SK-N-SH treated with all-trans-retinoic acid at 6 μM for 48 hours (cell line): ENCODE measurements around the gene KPNB1.
A peak's percentile ranks its signal among the peaks of the same experiment; 100 is the strongest.

Experiments
- ATAC-seq: fragments of 200-7000 bp; cut with Tn5 transposase; 3 replicates; pipeline ENCODE4 v1.9.1; 2020; ENCODE audit warnings: mild to moderate bottlenecking, moderate library complexity
- ARNTL ChIP-seq: fragments of 450-650 bp; formaldehyde crosslinking; IDR thresholded peaks from 2 replicates; pipeline ENCODE4 v1.5.0; 2020; ENCODE audit warnings: low read depth, mild to moderate bottlenecking, moderate library complexity, borderline replicate concordance
- BACH2 ChIP-seq: fragments of 250-450 bp; sonication (Bioruptor Pico); IDR thresholded peaks from 2 replicates; pipeline ENCODE4 v1.9.0; 2021; ENCODE audit warnings: mild to moderate bottlenecking, borderline replicate concordance
- CREB5 ChIP-seq: fragments of 250-450 bp; sonication (Bioruptor Pico); IDR thresholded peaks from 2 replicates; pipeline ENCODE4 v1.5.1; 2020; ENCODE audit warnings: low read depth, mild to moderate bottlenecking, moderate library complexity
- CSDC2 ChIP-seq: fragments of 250-450 bp; sonication (Bioruptor Pico); IDR thresholded peaks from 2 replicates; pipeline ENCODE4 v1.5.0; 2020; ENCODE audit warnings: mild to moderate bottlenecking, moderate library complexity
- CSRNP3 ChIP-seq: fragments of 250-450 bp; sonication (Bioruptor Pico); IDR thresholded peaks from 2 replicates; pipeline ENCODE4 v1.5.1; 2021; ENCODE audit warnings: mild to moderate bottlenecking, moderate library complexity
- ESRRG ChIP-seq: fragments of 250-450 bp; sonication (Bioruptor Pico); IDR thresholded peaks from 2 replicates; pipeline ENCODE4 v1.6.1; 2021; ENCODE audit warnings: mild to moderate bottlenecking
- GLIS3 ChIP-seq: fragments of 250-450 bp; sonication (Bioruptor Pico); IDR thresholded peaks from 2 replicates; pipeline ENCODE4 v1.5.0; 2020; ENCODE audit warnings: mild to moderate bottlenecking, moderate library complexity
- ISL1 ChIP-seq: fragments of 250-450 bp; sonication (Bioruptor Pico); IDR thresholded peaks from 2 replicates; pipeline ENCODE4 v2.1.2; 2022; ENCODE audit warnings: mild to moderate bottlenecking, moderate library complexity
- OSR1 ChIP-seq: fragments of 250-450 bp; sonication (Bioruptor Pico); IDR thresholded peaks from 2 replicates; pipeline ENCODE4 v1.8.0; 2022; ENCODE audit warnings: moderate library complexity, mild to moderate bottlenecking, inconsistent platforms
- PATZ1 ChIP-seq: fragments of 250-450 bp; sonication (Bioruptor Pico); IDR thresholded peaks from 2 replicates; pipeline ENCODE4 v1.8.0; 2020; ENCODE audit warnings: mild to moderate bottlenecking, moderate library complexity, borderline replicate concordance
- POU6F1 ChIP-seq: fragments of 250-450 bp; sonication (Bioruptor Pico); IDR thresholded peaks from 2 replicates; pipeline ENCODE4 v1.8.0; 2021; ENCODE audit warnings: low read depth, mild to moderate bottlenecking, moderate library complexity, borderline replicate concordance
- PPARA ChIP-seq: fragments of 250-450 bp; sonication (Bioruptor Pico); IDR thresholded peaks from 2 replicates; pipeline ENCODE4 v1.5.0; 2020; ENCODE audit warnings: mild to moderate bottlenecking, borderline replicate concordance
- RARB ChIP-seq: fragments of 250-450 bp; sonication (Bioruptor Pico); IDR thresholded peaks from 2 replicates; pipeline ENCODE4 v1.8.0; 2021; ENCODE audit warnings: mild to moderate bottlenecking, moderate library complexity
- SNAI2 ChIP-seq: fragments of 250-450 bp; sonication (Bioruptor Pico); IDR thresholded peaks from 2 replicates; pipeline ENCODE4 v1.5.0; 2020; ENCODE audit warnings: mild to moderate bottlenecking, moderate library complexity
- TCF4 ChIP-seq: fragments of 250-450 bp; sonication (Bioruptor Pico); IDR thresholded peaks from 2 replicates; pipeline ENCODE4 v1.8.0; 2021; ENCODE audit warnings: mild to moderate bottlenecking, moderate library complexity, borderline replicate concordance
- TSHZ2 ChIP-seq: fragments of 250-450 bp; sonication (Bioruptor Pico); IDR thresholded peaks from 2 replicates; pipeline ENCODE4 v1.5.0; 2020; ENCODE audit warnings: mild to moderate bottlenecking, moderate library complexity
- ZFP30 ChIP-seq: fragments of 450-650 bp; formaldehyde crosslinking; IDR thresholded peaks from 2 replicates; pipeline ENCODE4 v1.5.0; 2022; ENCODE audit warnings: mild to moderate bottlenecking, moderate library complexity
- ZNF565 ChIP-seq: fragments of 450-650 bp; formaldehyde crosslinking; conservative IDR thresholded peaks from 2 replicates; pipeline ENCODE4 v1.5.0; 2020; ENCODE audit warnings: low read depth, mild to moderate bottlenecking, moderate library complexity
- ZNF70 ChIP-seq: fragments of 450-650 bp; formaldehyde crosslinking; IDR thresholded peaks from 2 replicates; pipeline ENCODE4 v1.5.0; 2020; ENCODE audit warnings: mild to moderate bottlenecking, moderate library complexity
- ZNF8 ChIP-seq: fragments of 450-650 bp; formaldehyde crosslinking; IDR thresholded peaks from 2 replicates; pipeline ENCODE4 v1.5.0; 2020; ENCODE audit warnings: mild to moderate bottlenecking, moderate library complexity

Gene KPNB1

GRCh38 chr17:47660064-47660492, 10.4 kb downstream of the KPNB1 start:
- TF ChIP-seq PATZ1 (CRISPR knock-in tag) (no peak), ZFP30 (no peak), ZNF565 (CRISPR knock-in tag) (no peak), BACH2 (CRISPR knock-in tag) (no peak), PPARA (no peak), ZNF70 (CRISPR knock-in tag) (no peak), ESRRG (CRISPR knock-in tag) (no peak), ISL1 (no peak), GLIS3 (CRISPR knock-in tag) (no peak), RARB (CRISPR knock-in tag) (no peak), ZNF8 (no peak), CSDC2 (CRISPR knock-in tag) (no peak), CSRNP3 (CRISPR knock-in tag) (no peak), TSHZ2 (no peak), POU6F1 (CRISPR knock-in tag) (no peak), ARNTL (CRISPR knock-in tag) (no peak), TCF4 (CRISPR knock-in tag) (no peak)
- ATAC-seq: no peak

- TF ChIP-seq CSRNP3 (CRISPR knock-in tag) (0 out of 2 replicates have a peak, but pooled peaks have one; percentile 36), OSR1 (CRISPR knock-in tag) (no peak), ISL1 (no peak), CSDC2 (CRISPR knock-in tag) (no peak), CREB5 (no peak)
- ATAC-seq: peak; percentile 86
Observed at GRCh38 chr17:47663912-47664623, 14.3 kb downstream of the KPNB1 start.

- no peak for ATAC-seq
Observed at GRCh38 chr17:47664624-47664941, 14.9 kb downstream of the KPNB1 start.

More at GRCh38 chr17:47664624-47664941, 14.9 kb downstream of the KPNB1 start:
- TF ChIP-seq CSRNP3 (CRISPR knock-in tag): 0 out of 2 replicates have a peak, but pooled peaks have one; percentile 0
- TF ChIP-seq SNAI2 (CRISPR knock-in tag): no peak
